GM19467 (cell line): ENCODE measurements around the gene ASRGL1.

Experiments used
- ATAC-seq: cut with Tn5 transposase; IDR thresholded peaks from one replicate; pipeline ENCODE4 v1.9.1; 2021; ENCODE audit warnings: mild to moderate bottlenecking, moderate library complexity; ENCODE audit not compliant: unreplicated experiment

ASRGL1 gene

GRCh38 chr11:62439785-62440602 lies 102.7 kb downstream of the ASRGL1 start:
- ATAC-seq, result no peak
